A673 (cell line): ENCODE results near the gene DPCD.

ENCODE experiments used
- CTCF ChIP-seq: fragments of 300-800, 200-600 bp; sonication (generic); conservative IDR thresholded peaks from 2 replicates; pipeline ENCODE4 v1.5.1; 2017; ENCODE audit warnings: low read depth, mild to moderate bottlenecking, antibody characterized with exemption, low read length, moderate library complexity, mixed read lengths
- EZH2 ChIP-seq: fragments of 200-600 bp; sonication (generic); IDR thresholded peaks from 2 replicates; pipeline ENCODE4 v1.6.1; 2017; ENCODE audit warnings: borderline replicate concordance, low read depth, mild to moderate bottlenecking, mixed read lengths, antibody characterized with exemption, low read length; ENCODE audit not compliant: poor library complexity, severe bottlenecking

- TF ChIP-seq CTCF: no peak
- TF ChIP-seq EZH2: no peak
Measured at GRCh38 chr10:101625821-101626412, 37.8 kb downstream of the DPCD start.
